ENCODE data around the gene TBC1D2B. TPM values are rescaled to one million over a fixed set of nuclear protein-coding genes. Genes with fewer than 3 reads are reported as not detected.

Gene TBC1D2B
- total and polyA plus RNA-seq, 4 donors: 8.4 to 119 (median 22.0) TPM

GRCh38 chr15:78016860-78017259 lies 60.7 kb downstream of the TBC1D2B start:
- peaks cover 4 to 20% (median 17%) of the 10 kb centered on the region in 4 donors for H3K36me3 ChIP-seq (ENCODE audit: control insufficient read depth in 4 of 4, insufficient read depth in 3 of 4, low read depth in 1 of 4, low read length in 3 of 4)
- peaks cover 11 to 85% (median 72%) of the 10 kb centered on the region in 4 donors for H3K4me1 ChIP-seq (ENCODE audit: control insufficient read depth in 4 of 4, insufficient read depth in 4 of 4, low read length in 3 of 4)
- peak overlapping the region; percentile 69 to 81 for H3K27ac ChIP-seq (ENCODE audit: low read depth in 1 of 2, low read length in 2 of 2)
- no peak overlapping the region for H3K9ac ChIP-seq (ENCODE audit: low read depth in 1 of 2, low read length in 2 of 2)
- 29% methylated on average over 1 of the region's 1 CpG for WGBS
- no peak for DNase-seq (ENCODE audit: low spot score)
- TF ChIP-seq RXRA (IDR thresholded peaks at IDR 0.05) (peak; percentile 64 to 77), RAD21 (IDR thresholded peaks at IDR 0.05) (peak; percentile 42 to 52), NR2F2 (IDR thresholded peaks at IDR 0.05) (peak; percentile 41), YY1 (IDR thresholded peaks at IDR 0.05) (peak; percentile 71), EGR1 (IDR thresholded peaks at IDR 0.05; ENCODE audit: low read depth in 2 of 2) (peak in 1 of 2 donors; percentile 23), JUND (IDR thresholded peaks at IDR 0.05) (peak in 1 of 2 donors; percentile 55), HNF4A (conservative IDR thresholded peaks at IDR 0.05) (peak; percentile 70 to 81), FOXA1 (IDR thresholded peaks at IDR 0.05) (no peak), GABPA (IDR thresholded peaks at IDR 0.05 in 1 of 2, conservative IDR thresholded peaks at IDR 0.05 in 1 of 2) (no peak), SP1 (IDR thresholded peaks at IDR 0.05) (peak; percentile 63), FOXA2 (IDR thresholded peaks at IDR 0.05) (peak; percentile 37), ZBTB33 (IDR thresholded peaks at IDR 0.05) (no peak), HNF4G (IDR thresholded peaks at IDR 0.05) (peak; percentile 20)
- TF ChIP-seq, protein P1, sequence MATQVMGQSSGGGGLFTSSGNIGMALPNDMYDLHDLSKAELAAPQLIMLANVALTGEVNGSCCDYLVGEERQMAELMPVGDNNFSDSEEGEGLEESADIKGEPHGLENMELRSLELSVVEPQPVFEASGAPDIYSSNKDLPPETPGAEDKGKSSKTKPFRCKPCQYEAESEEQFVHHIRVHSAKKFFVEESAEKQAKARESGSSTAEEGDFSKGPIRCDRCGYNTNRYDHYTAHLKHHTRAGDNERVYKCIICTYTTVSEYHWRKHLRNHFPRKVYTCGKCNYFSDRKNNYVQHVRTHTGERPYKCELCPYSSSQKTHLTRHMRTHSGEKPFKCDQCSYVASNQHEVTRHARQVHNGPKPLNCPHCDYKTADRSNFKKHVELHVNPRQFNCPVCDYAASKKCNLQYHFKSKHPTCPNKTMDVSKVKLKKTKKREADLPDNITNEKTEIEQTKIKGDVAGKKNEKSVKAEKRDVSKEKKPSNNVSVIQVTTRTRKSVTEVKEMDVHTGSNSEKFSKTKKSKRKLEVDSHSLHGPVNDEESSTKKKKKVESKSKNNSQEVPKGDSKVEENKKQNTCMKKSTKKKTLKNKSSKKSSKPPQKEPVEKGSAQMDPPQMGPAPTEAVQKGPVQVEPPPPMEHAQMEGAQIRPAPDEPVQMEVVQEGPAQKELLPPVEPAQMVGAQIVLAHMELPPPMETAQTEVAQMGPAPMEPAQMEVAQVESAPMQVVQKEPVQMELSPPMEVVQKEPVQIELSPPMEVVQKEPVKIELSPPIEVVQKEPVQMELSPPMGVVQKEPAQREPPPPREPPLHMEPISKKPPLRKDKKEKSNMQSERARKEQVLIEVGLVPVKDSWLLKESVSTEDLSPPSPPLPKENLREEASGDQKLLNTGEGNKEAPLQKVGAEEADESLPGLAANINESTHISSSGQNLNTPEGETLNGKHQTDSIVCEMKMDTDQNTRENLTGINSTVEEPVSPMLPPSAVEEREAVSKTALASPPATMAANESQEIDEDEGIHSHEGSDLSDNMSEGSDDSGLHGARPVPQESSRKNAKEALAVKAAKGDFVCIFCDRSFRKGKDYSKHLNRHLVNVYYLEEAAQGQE (IDR thresholded peaks at IDR 0.05): peak; percentile 39
- TF ChIP-seq, protein P2, sequence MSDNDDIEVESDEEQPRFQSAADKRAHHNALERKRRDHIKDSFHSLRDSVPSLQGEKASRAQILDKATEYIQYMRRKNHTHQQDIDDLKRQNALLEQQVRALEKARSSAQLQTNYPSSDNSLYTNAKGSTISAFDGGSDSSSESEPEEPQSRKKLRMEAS (IDR thresholded peaks at IDR 0.05): peak; percentile 58
- peak overlapping the region in 1 of 3 donors; percentile 6 for H3K4me3 ChIP-seq (ENCODE audit: low read depth in 1 of 3, low read length in 3 of 3)
- no peaks in the 10 kb centered on the region for H3K27me3 ChIP-seq (ENCODE audit: control insufficient read depth in 4 of 4, insufficient read depth in 4 of 4, low read length in 3 of 4)
- no peaks in the 10 kb centered on the region for H3K9me3 ChIP-seq (ENCODE audit: control insufficient read depth in 4 of 4, low read length in 3 of 4)

DNA sequence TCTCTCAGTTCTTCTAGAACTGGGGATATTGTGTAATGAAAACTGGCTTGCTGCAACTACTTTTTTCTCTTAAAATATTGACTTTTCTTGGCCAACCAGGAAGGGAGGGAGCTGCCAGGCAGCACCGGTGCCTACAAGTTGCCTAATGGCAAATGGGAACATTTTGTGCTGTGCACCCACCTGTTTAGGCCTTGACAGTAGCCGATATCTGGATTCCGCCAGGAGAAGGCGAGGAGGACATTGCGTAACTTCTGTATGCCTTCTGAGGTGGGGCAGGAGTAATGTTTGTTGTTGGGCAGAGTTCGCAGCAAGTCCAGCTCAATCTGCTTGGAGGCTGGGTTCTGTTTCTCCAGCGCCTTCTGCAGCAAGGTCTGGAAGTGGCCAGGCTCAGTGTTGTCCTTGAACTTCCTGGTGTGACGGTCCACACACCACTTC lies 64.9 kb downstream of the TBC1D2B start:
- DNase-seq (ENCODE audit: low spot score): no peak
- 27% methylated on average over 8 of the region's 8 CpGs for WGBS
- H3K9me3 ChIP-seq (ENCODE audit: control insufficient read depth in 4 of 4, low read length in 3 of 4): no peaks in the 10 kb centered on the region
- H3K9ac ChIP-seq (ENCODE audit: low read depth in 1 of 2, low read length in 2 of 2): peak overlapping the region in 1 of 2 donors; percentile 87
- H3K4me1 ChIP-seq (ENCODE audit: control insufficient read depth in 4 of 4, insufficient read depth in 4 of 4, low read length in 3 of 4): peaks cover 22 to 90% (median 79%) of the 10 kb centered on the region in 4 donors
- peak overlapping the region; percentile 88 for H3K27ac ChIP-seq (ENCODE audit: low read depth in 1 of 2, low read length in 2 of 2)
- no peak overlapping the region for H3K4me3 ChIP-seq (ENCODE audit: low read depth in 1 of 3, low read length in 3 of 3)
- H3K27me3 ChIP-seq (ENCODE audit: control insufficient read depth in 4 of 4, insufficient read depth in 4 of 4, low read length in 3 of 4): no peaks in the 10 kb centered on the region
- peaks cover 5 to 31% (median 18%) of the 10 kb centered on the region in 4 donors for H3K36me3 ChIP-seq (ENCODE audit: control insufficient read depth in 4 of 4, insufficient read depth in 3 of 4, low read depth in 1 of 4, low read length in 3 of 4)
- TF ChIP-seq NR2F2 (IDR thresholded peaks at IDR 0.05) (peak; percentile 82), HNF4A (conservative IDR thresholded peaks at IDR 0.05) (peak; percentile 91 to 94), JUND (IDR thresholded peaks at IDR 0.05) (peak; percentile 96 to 97), YY1 (IDR thresholded peaks at IDR 0.05) (peak; percentile 82), HNF4G (IDR thresholded peaks at IDR 0.05) (peak; percentile 86), TAF1 (conservative IDR thresholded peaks at IDR 0.05) (peak; percentile 61), GABPA (IDR thresholded peaks at IDR 0.05 in 1 of 2, conservative IDR thresholded peaks at IDR 0.05 in 1 of 2) (peak in 1 of 2 donors; percentile 69), RXRA (IDR thresholded peaks at IDR 0.05) (peak; percentile 98), FOXA2 (IDR thresholded peaks at IDR 0.05) (peak; percentile 69), SP1 (IDR thresholded peaks at IDR 0.05) (peak; percentile 100), EGR1 (IDR thresholded peaks at IDR 0.05; ENCODE audit: low read depth in 2 of 2) (peak; percentile 91 to 97), RAD21 (IDR thresholded peaks at IDR 0.05) (peak; percentile 57 to 71), FOXA1 (IDR thresholded peaks at IDR 0.05) (peak; percentile 75), ZBTB33 (IDR thresholded peaks at IDR 0.05) (peak; percentile 95)
- TF ChIP-seq, protein P2 (IDR thresholded peaks at IDR 0.05): peak; percentile 100
- TF ChIP-seq, protein P3, sequence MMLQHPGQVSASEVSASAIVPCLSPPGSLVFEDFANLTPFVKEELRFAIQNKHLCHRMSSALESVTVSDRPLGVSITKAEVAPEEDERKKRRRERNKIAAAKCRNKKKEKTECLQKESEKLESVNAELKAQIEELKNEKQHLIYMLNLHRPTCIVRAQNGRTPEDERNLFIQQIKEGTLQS (IDR thresholded peaks at IDR 0.05): peak; percentile 96
- TF ChIP-seq, protein P1 (IDR thresholded peaks at IDR 0.05): peak; percentile 74

All from liver (tissue), 9 donors.